LNCaP clone FGC (cell line): ENCODE data around the gene LAMA2.

Source experiments
- DNase-seq: peaks from one replicate; pipeline ENCODE4 v3.0.0-alpha.2; 2011; ENCODE audit warnings: low read depth
- H3K4me3 ChIP-seq: 2 replicates; pipeline ENCODE4 v1.5.1; 2011; ENCODE audit warnings: mild to moderate bottlenecking, low read depth, low read length, control low read depth
- CTCF ChIP-seq: IDR thresholded peaks from 2 replicates; pipeline ENCODE4 v1.5.1; 2012; ENCODE audit warnings: mild to moderate bottlenecking; ENCODE audit not compliant: control insufficient read depth, insufficient read depth; ENCODE audit errors: extremely low read depth

Gene LAMA2

DNA sequence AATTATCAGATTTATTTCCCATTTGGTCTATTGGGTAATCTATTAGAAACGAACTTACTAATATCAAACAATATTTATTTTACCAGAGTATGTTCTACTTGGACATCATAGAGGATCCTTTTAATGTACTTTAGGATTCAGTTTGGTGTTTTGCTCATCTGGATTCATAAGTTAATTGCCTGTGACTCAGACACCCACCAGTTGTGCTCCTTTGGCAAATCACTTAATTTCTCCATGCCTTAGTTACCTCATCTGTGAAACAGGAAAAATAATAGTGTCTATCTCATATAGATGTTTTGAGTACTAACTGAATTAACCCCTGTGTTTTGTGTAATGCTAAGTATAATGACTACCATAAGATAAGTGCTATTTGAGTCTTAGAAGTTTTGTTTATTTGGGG, 292.1 kb downstream of the LAMA2 start:
- H3K4me3 ChIP-seq = no peak overlapping the region
- no peak for TF ChIP-seq CTCF
- DNase-seq = no peak

- no peak for DNase-seq
- H3K4me3 ChIP-seq = no peak overlapping the region
- TF ChIP-seq CTCF = no peak
Observed at GRCh38 chr6:129177801-129178200, 294.9 kb downstream of the LAMA2 start.

- TF ChIP-seq CTCF = no peak
- DNase-seq = no peak
- H3K4me3 ChIP-seq = no peak overlapping the region
Observed at GRCh38 chr6:129179283-129179682, 296.3 kb downstream of the LAMA2 start.

DNA sequence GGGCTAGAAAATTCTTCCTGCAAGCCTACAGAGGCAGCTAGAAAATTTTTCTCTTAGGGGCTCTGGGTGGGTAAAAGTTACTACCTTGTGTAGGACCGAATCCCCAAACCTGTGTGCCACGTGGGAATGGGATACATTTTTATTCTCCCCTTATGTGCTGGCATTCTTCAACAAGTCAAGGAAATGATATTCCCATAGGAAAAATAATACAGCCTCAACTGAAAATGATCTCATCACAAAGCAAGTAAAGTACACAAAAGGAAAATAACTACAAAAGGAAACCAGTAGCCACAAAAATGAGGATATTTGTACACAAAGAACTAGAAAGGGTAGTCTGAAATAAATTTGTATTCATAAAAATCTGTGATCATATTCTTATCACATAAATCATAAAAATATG, 298.1 kb downstream of the LAMA2 start:
- DNase-seq = no peak
- TF ChIP-seq CTCF = no peak
- no peak overlapping the region for H3K4me3 ChIP-seq

DNA sequence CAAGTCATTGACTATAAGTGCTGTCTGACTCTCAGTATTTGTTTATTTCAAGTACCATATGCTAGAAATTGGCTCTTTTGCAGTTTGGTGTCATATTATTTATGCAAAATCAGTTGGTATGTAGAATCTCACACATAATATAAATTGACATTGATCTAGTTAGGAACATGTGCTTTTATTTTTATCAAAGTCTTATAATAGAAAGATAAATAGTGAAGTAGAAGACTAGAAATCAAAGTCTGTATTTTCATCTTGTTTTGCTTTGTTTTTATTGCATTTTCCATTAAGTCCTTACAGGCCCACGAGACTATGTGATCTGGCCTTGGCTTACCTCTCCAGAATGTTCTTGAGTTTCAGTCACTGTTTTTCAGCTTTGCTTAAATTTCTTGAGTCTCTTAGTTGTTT, 300.3 kb downstream of the LAMA2 start:
- H3K4me3 ChIP-seq = no peak overlapping the region
- DNase-seq = no peak
- no peak for TF ChIP-seq CTCF

GRCh38 chr6:129183681-129184301, 300.9 kb downstream of the LAMA2 start:
- DNase-seq = peak; percentile 15
- no peak overlapping the region for H3K4me3 ChIP-seq
- no peak for TF ChIP-seq CTCF

DNA sequence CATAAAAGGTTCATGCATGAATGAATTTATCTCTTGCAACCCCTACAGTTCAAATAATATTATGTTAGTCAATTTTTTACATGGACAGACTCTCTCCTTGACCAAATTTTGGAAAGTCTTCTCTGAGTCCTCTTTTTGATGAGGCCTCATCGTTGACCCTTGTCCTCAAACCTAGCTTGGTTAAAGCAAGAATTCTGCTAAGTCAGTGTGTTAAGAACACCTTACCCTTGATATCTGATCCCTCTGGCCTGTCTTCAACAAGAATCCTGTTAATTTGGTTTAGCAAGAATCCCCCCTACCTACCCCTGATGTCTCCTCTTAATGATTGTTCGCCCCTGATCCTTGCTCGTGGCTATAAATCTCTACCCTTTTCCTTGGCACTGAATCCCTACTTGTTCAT, 301.4 kb downstream of the LAMA2 start:
- H3K4me3 ChIP-seq = no peak overlapping the region
- DNase-seq = no peak
- TF ChIP-seq CTCF = no peak
